Measurements from ENCODE around the gene AK9.

DNA sequence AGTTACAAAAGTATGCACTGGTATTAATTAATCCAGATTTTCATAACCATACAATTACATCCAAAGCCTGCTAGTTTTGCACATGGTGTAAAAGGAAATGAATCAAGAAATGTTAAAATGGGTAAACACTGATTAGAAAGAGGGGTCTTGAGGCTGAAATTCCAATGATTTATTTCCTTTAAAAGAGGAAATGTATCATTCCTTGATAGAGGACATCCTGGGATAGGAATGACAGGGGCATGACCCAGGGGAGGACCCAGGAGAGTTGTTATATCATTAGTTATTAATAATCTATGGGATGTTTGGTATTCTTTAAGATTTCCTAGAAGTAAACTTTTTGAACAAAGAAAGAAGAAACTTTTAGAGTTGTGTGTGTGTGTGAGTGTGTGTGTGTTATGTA is 18.2 kb downstream of the AK9 start:
- TF ChIP-seq OSR1 (CRISPR knock-in tag; IDR thresholded peaks at IDR 0.05), result no peak
- no peak for TF ChIP-seq TCF4 (CRISPR knock-in tag; IDR thresholded peaks at IDR 0.05; ENCODE audit: borderline replicate concordance)
- no peak for TF ChIP-seq ZFP30 (CRISPR knock-in tag; IDR thresholded peaks at IDR 0.05)

Data from SK-N-SH treated with all-trans-retinoic acid at 6 μM for 48 hours (cell line).